Esophagus squamous epithelium (tissue), 4 donors: ENCODE data around the gene C3.

ENCODE experiments used
- POLR2A ChIP-seq, 4 donors: fragments of 450-650 bp; IDR thresholded peaks; one replicate each; pipeline ENCODE4 v1.6.1; 2017; ENCODE audit warnings: antibody characterized with exemption in 4 of 4, mild to moderate bottlenecking in 4 of 4, moderate library complexity in 3 of 4
- TF ChIP-seq, protein P1 (sequence below), 6 experiments: fragments of 450-650 bp in 4 of 6; fragments of 200-600 bp in 2 of 6; sonication (generic) in 2 of 6; IDR thresholded peaks; one replicate each; pipeline ENCODE4 v1.5.1; 2016 to 2019; ENCODE audit warnings: antibody characterized with exemption in 6 of 6, mild to moderate bottlenecking in 4 of 6, moderate library complexity in 4 of 6

DNA sequence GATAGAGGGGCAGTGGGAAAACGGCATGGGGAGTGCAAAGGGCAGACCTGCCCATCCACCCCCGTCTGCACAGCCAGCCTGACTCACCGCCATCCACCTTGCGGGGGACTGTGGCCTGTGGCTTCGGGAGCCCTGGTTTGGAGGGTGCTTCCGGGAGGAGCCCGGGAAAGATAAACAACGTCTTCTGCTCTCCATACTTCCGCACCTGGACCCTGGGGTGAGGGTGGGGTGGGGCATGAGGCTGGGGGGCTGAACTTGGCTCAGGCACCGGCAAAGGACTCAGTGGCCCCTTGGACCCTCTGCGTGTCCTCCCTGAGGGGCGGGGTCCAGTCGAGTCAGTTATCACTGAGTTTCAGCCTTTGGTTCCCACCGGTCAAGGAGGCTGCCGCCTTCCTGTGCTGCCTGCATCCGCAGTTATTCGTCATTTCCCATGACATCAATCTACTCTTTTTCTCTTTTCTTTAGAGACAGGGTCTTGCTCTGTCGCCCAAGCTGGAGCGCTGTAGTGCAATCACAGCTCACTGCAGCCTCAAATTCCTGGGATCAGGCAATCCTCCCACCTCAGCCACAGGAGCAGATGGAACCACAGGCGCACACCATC lies 13.7 kb upstream of the C3 start:
- TF ChIP-seq, protein P1, sequence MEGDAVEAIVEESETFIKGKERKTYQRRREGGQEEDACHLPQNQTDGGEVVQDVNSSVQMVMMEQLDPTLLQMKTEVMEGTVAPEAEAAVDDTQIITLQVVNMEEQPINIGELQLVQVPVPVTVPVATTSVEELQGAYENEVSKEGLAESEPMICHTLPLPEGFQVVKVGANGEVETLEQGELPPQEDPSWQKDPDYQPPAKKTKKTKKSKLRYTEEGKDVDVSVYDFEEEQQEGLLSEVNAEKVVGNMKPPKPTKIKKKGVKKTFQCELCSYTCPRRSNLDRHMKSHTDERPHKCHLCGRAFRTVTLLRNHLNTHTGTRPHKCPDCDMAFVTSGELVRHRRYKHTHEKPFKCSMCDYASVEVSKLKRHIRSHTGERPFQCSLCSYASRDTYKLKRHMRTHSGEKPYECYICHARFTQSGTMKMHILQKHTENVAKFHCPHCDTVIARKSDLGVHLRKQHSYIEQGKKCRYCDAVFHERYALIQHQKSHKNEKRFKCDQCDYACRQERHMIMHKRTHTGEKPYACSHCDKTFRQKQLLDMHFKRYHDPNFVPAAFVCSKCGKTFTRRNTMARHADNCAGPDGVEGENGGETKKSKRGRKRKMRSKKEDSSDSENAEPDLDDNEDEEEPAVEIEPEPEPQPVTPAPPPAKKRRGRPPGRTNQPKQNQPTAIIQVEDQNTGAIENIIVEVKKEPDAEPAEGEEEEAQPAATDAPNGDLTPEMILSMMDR (IDR thresholded peaks at IDR 0.05), result no peak
- TF ChIP-seq POLR2A (IDR thresholded peaks at IDR 0.05), result no peak
